Measurements from ENCODE around the gene MRPS24.
A peak's percentile ranks its signal among the peaks of the same experiment; 100 is the strongest.
"Not testable (repeated sequence)": the region's sequence is repeated elsewhere in the genome, so short reads cannot be mapped to it uniquely, and the experiment has no call there.

Gene MRPS24

DNA sequence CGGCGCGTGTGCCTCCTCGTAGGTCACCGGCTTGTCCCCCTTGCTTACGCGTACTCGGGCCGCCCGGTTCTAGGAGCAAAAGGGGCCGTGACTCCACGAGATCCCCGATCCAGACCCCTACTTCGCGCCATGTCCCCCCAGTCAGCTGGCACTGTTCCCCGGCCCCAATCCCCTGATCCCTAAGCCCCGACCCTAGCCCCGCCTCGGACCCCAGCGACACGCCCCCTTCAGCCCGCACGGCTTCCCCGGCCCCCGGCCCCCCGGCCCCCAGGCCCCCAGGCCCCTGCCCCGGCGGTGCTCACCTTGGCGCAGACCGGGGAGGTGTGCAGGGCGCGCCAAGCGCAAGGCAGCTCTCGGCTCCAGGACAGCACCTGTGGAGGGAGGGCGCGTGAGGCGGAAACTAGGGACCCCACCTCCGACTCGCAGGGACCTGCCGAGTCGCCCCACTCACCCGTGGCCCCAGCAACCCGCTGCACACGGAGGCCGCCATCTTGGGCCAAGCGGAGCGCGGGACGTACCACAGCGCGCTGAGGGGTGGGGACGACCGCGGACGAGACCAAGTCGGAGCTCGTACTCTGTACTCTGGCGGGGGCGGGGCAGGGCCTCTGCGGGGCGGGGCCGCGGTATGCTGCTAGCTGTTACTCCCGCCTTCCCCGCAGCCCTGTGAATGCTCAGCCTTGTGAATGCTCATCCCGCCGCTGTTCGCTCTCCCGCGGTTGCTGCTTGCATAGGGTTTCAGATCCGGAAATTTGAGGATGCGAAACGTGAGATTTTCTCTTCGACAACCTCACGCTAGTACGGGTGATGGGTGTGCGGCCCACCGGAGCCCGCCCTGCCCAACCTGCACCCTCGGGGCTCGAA, at the start of gene MRPS24:
Gene MRPS24, minus strand, starts transcription at position 512 of the 861 bp plus-strand sequence. Its CDS starts 22 bp downstream, at position 490.
- DNase-seq = peak; percentile 94 to 96

- DNase-seq = no peak
Measured at GRCh38 chr7:43915907-43916306, 46.6 kb upstream of the MRPS24 start.

DNA sequence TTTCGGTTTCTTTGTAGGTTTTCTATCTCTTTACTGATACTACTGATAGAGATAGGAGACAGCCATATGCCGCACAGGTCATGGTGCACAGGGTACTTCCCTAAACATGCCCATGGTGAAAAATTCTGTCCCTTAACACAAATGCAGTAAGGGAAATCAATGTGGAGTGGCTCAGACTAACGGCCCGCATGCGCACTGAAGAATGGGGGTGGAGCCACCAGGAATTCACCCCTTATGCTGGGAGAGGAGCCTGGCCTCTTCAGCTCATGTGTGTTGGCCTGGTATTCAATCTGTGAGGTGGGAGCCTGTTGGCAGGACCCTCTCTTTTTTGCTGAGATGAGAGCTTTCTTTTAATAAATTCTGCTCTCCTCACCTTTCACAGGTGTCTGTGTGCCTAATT, 45.5 kb upstream of the MRPS24 start:
- no peak for DNase-seq

DNA sequence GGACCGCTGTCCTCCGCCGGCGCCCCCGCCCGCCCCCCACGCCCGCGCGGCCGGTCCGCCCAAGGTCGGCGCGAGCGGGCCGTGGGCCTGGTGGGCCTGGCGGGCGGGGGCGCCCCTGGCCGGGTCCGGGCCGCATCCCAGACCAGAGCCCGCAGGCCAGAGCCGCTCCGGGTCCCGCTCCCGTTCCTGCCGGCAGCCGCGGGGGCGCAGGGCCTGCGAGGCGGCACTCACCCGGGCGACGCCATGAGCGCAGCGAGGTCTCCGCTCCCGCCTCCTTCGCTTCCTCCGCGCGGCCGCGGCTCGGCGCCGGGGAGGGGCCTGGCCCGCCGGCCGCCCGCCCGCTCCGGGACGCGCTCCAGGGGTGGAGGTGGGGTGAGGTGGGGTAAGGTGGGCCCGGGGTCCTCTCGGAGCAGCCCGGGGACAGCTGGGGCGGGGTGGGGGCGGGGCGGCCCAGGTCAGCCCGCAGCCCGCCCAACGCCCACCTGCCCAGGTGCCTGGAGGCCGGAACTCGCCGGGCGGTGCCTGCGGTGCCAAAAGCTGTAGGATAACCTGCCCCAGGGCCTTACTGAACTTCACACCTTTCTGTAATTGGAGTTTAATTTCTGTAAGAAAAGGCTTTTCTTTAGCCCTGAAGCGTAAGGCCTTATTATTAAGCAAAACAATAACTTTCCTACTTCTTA, 37.2 kb upstream of the MRPS24 start, which contains the start of gene URGCP:
Gene URGCP, minus strand, starts transcription at position 266 of the 680 bp plus-strand sequence. Its CDS starts 21 bp downstream, at position 245.
- DNase-seq = peak; percentile 39 to 58

- DNase-seq = peak in 1 of 2 donors; percentile 15
Measured at GRCh38 chr7:43905956-43906330, 36.6 kb upstream of the MRPS24 start.

GRCh38 chr7:43905209-43905946, 36.1 kb upstream of the MRPS24 start:
- DNase-seq = no peak

DNA sequence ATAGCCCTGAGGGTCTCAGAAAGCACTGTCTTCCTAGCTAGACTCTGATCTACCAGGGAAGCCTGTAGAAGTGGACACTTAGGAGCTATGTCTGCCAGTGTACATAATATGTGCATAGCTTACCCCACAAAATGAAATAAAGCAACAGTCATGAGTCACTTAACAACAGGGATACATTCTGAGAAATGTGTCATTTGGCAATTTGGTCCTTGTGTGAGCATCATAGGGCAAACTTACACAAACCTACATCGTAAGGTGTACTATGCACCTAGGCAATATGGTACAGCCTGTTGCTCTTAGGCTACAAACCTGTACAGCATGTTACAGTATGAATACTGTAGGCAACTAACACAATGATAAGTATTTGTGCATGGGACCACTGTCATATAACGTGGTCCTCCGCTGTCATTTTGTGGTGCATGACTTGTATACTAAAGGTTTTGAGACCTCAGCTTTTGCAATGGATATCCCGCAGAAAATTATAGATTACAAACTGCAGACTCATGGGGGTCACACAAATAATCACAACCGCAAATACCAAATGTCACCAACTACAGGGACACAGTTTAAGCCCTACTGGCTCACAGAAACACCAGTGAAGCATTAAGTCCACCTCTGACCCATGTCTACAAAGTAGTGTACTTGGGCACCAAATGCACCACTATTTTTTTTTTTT, 35.4 kb upstream of the MRPS24 start:
- DNase-seq = no peak

DNA sequence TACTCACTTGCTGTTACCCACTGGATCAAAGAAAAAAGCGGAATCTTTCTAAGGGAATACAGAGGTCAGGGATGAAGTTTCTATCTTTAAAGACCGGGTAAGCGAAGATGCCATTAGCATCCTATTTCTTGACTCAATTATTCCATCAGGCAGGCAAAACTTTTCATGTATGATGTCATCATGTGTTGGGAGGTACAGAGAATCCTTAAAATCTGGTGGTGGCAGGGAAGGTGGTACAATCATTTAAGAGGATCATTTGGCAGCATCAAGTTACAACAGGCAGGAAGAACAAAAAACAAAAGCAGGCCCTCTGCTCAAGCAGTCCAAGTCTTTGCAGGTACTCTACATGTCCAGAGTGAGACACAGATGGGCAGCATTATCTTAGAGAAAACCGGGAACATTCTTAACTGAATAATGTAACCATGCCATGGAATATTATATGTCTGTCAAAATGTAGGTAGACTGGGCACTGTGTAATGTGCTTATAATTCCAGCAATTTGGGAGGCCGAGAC, 33.3 kb upstream of the MRPS24 start:
- no peak for DNase-seq

- DNase-seq = not testable (repeated sequence)
Measured at GRCh38 chr7:43898571-43898970, 29.3 kb upstream of the MRPS24 start.

GRCh38 chr7:43895847-43896415, 26.6 kb upstream of the MRPS24 start:
- no peak for DNase-seq

DNA sequence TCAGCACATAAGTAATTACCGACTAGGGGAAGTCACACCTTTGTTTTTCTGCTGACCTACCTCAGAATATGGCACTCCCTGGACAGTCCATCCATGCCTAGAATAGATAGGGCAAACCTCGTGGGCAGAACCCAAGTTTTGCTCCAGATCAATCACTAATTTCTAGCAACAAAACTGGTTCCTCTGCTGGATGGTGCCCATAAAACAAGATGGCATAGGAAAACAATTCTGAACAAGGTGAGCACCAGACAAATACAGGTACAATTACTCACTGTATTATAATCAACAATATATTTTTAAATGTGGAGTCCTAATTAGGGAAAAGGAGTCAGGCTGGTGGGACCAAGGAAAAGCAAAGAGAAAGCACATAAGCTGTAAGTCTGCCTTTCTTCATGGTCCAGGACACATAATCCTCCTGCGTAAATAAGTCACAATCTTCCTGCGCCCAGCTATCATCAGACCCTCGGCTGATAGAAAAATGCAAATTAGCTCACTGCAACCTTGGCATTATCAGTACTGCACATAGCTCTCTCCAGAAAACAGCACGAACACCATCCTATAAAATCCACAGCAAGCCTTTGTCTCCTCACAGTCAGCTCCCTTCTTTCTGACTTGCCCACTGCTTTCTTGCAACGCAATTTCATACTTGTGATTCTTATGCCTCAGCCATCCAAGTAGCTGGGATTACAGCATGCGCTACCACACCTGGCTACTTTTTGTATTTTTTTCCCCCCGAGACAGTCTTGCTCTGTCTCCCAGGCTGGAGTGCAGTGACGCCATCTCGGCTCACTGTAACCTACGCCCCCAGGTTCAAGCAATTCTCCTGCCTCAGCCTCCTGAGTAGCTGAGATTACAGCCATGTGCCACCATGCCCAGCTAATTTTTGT, 22.0 kb upstream of the MRPS24 start:
- DNase-seq = no peak

DNA sequence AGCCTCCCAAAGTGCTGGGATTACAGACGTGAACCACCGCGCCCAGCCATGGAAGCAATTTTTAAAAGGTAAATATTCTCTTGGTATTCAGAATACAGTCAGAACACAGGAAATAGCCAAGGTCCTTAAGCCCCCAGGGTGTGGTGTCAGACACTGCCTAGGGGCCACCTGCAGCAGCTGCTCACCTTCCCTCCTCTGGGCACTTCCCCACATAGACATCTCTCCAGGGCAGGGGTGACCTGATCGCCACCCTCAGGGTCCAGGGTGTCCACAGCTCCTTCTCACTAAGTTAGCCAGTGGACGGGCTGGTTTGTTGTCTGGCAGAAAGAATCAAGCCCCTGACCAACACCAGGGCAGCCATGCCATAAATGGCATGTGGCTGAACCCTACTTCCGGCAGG, 21.2 kb upstream of the MRPS24 start:
- DNase-seq = no peak

- no peak for DNase-seq
Measured at GRCh38 chr7:43888993-43889945, 20.0 kb upstream of the MRPS24 start.

- DNase-seq = no peak
Measured at GRCh38 chr7:43884617-43885016, 15.3 kb upstream of the MRPS24 start.

- no peak for DNase-seq
Measured at GRCh38 chr7:43884209-43884608, 14.9 kb upstream of the MRPS24 start.

DNA sequence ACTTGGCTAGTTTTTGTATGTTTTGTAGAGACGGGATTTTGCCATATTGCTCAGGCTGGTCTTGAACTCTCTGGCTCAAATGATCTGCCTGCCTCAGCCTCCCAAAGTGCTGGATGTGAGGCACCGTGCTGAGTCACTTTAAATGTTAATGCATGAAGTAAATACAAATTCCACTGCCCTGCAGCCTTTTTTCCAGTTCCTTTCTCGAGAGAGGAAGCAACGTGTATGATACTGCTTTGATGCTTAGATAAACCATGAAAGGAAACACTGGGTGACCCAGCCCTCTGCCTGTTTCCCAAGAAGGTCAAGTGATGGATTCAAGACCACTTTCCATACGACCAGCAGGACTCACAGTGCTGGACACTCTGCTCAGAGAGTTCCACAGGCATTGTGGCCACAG, 11.3 kb upstream of the MRPS24 start:
- DNase-seq = no peak

GRCh38 chr7:43879477-43879876, 10.2 kb upstream of the MRPS24 start:
- DNase-seq = no peak

DNA sequence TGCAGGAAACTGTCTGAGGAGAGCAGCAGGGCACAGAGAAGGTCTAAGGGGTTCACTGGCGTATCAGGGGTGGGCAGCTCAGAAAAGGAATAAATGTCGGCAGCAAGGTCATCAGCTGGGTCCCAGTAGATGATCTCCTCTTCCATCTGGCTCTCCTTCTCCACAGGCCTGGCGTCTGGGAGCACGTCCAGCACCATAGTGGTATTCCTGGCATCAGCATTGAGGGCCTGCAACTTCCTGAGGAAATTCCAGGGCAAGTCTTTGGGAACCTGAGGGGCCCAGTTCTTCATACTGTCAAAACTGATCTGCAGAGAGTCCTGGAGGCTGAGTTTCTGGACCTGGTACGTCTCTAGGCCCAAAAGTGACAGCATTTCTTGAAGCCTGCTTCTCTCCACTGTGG, 9.6 kb upstream of the MRPS24 start:
- no peak for DNase-seq

- DNase-seq = no peak
Measured at GRCh38 chr7:43877968-43878864, 8.9 kb upstream of the MRPS24 start.
